C4-2B (cell line): Measurements from ENCODE around the gene C5orf47.

Source experiments
- H3K27ac ChIP-seq: fragments of 450-650 bp; 2 replicates; pipeline ENCODE4 v1.5.1; 2017
- CTCF ChIP-seq: fragments of 450-650 bp; conservative IDR thresholded peaks from 2 replicates; pipeline ENCODE4 v1.5.1; 2017; ENCODE audit warnings: mild to moderate bottlenecking
- ZFX ChIP-seq: fragments of 450-650 bp; IDR thresholded peaks from 2 replicates; pipeline ENCODE4 v1.6.1; 2017

C5orf47 gene

GRCh38 chr5:173950829-173951228 lies 38.1 kb upstream of the C5orf47 start:
- TF ChIP-seq ZFX (no peak), CTCF (no peak)

GRCh38 chr5:173953528-173954090 lies 35.4 kb upstream of the C5orf47 start:
- no peak overlapping the region for H3K27ac ChIP-seq
- TF ChIP-seq CTCF (no peak), ZFX (no peak)

More at GRCh38 chr5:173950829-173951228, 38.1 kb upstream of the C5orf47 start:
- H3K27ac ChIP-seq = no peak overlapping the region

- TF ChIP-seq CTCF (no peak), ZFX (no peak)
- H3K27ac ChIP-seq = no peak overlapping the region
These were observed 34.1 kb upstream of the C5orf47 start for GRCh38 chr5:173954671-173955521.

GRCh38 chr5:173960986-173961385 lies 28.0 kb upstream of the C5orf47 start:
- H3K27ac ChIP-seq = no peak overlapping the region
- TF ChIP-seq CTCF (no peak), ZFX (no peak)

- no peak for TF ChIP-seq CTCF
- no peak for TF ChIP-seq ZFX
- no peak overlapping the region for H3K27ac ChIP-seq
These were observed 27.6 kb upstream of the C5orf47 start for GRCh38 chr5:173961418-173961817.

- H3K27ac ChIP-seq = no peak overlapping the region
- TF ChIP-seq ZFX = no peak
- no peak for TF ChIP-seq CTCF
These were observed 26.5 kb upstream of the C5orf47 start for GRCh38 chr5:173962436-173962972.

- H3K27ac ChIP-seq = no peak overlapping the region
- TF ChIP-seq CTCF = no peak
- no peak for TF ChIP-seq ZFX
These were observed 25.7 kb upstream of the C5orf47 start for GRCh38 chr5:173963182-173963838.
